GM18951 (cell line): ENCODE data around the gene DHX9.

Experiments
- POLR2A ChIP-seq: IDR thresholded peaks from 4 replicates; pipeline ENCODE4 v1.6.1; 2011; ENCODE audit warnings: mild to moderate bottlenecking; ENCODE audit not compliant: insufficient read length, insufficient read depth; ENCODE audit errors: extremely low read depth
- in situ Hi-C: fragments of 300-500 bp; cut with MboI; formaldehyde crosslinking; loops from one replicate; pipeline ENCODE4 v1.12.0; 2022; ENCODE audit warnings: low sequenced_read_pairs, mixed read lengths, inconsistent platforms; ENCODE audit not compliant: unreplicated experiment

Gene DHX9

GRCh38 chr1:182851825-182852224 lies 12.7 kb downstream of the DHX9 start:
- no peak for TF ChIP-seq POLR2A
- in situ Hi-C loops, result no loop called here

- TF ChIP-seq POLR2A, result no peak
- in situ Hi-C loops, result no loop called here
These were observed 16.8 kb downstream of the DHX9 start for GRCh38 chr1:182855911-182856310.

- TF ChIP-seq POLR2A, result no peak
- in situ Hi-C loops, result no loop called here
These were observed 18.1 kb downstream of the DHX9 start for GRCh38 chr1:182857212-182857611.

DNA sequence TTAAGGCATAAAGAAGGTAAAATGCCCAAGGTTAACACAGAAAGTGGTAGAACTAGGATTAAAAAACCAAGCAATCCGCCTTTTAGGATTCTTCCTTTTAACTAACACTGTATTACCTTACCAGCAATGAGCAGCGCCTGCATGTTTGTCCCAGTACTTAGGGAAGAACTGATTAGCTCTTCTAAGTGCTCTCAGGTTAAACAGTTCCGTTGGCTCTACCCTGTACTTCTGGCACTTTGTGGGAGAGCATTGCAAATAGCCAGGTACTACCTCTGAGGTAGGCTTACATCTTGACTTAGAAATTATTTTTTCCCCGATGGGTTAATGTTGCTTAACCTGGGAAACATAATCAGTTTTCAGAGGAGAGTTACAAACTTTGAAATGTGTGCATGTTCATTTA lies 21.5 kb downstream of the DHX9 start:
- TF ChIP-seq POLR2A, result no peak
- in situ Hi-C loops, result no loop called here

GRCh38 chr1:182861994-182862393 lies 22.8 kb downstream of the DHX9 start:
- in situ Hi-C loops, result no loop called here
- no peak for TF ChIP-seq POLR2A

GRCh38 chr1:182862827-182863226 lies 23.7 kb downstream of the DHX9 start:
- in situ Hi-C loops, result no loop called here
- TF ChIP-seq POLR2A, result no peak

DNA sequence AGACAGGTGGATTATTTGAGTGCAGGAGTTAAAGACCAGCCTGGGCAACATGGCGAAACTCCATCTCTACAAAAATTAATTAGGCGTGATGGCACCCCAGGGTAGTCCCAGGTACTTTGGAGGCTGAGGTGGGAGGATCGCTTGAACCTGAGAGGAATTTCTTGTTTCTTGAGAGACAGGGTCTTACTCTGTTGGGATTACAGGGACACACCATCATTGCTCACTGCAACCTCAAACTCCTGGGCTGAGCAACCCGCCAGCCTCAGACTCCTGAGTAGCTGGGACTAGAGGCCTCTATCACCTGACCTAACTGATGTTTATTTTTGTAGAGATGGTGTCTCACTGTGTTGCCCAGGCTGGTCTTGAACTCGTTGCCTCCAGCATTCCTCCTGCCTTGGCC lies 24.8 kb downstream of the DHX9 start:
- in situ Hi-C loops, result no loop called here
- TF ChIP-seq POLR2A, result no peak

DNA sequence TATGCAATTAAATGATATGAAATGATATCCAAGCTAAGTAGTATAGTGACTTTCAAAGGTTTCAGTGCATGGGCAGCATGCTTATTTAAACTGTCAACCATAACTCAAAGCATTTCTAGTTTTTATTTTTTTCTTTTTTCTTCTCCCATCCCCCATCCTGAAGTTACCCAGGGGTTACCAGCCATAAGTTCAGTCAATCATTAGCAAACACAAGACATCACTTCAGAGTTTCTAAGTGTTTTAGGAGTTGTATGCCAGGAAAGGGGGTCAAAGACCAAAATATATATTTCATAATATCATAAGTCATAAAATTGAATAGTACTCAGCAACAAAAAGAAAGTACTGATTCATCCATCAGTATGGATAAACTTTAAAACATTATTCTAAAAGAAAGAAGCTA lies 28.7 kb downstream of the DHX9 start:
- no peak for TF ChIP-seq POLR2A
- in situ Hi-C loops, result no loop called here

- in situ Hi-C loops, result no loop called here
- TF ChIP-seq POLR2A, result no peak
These were observed 30.1 kb downstream of the DHX9 start for GRCh38 chr1:182869241-182869666.

GRCh38 chr1:182872881-182873280 lies 33.7 kb downstream of the DHX9 start:
- in situ Hi-C loops, result no loop called here
- no peak for TF ChIP-seq POLR2A

DNA sequence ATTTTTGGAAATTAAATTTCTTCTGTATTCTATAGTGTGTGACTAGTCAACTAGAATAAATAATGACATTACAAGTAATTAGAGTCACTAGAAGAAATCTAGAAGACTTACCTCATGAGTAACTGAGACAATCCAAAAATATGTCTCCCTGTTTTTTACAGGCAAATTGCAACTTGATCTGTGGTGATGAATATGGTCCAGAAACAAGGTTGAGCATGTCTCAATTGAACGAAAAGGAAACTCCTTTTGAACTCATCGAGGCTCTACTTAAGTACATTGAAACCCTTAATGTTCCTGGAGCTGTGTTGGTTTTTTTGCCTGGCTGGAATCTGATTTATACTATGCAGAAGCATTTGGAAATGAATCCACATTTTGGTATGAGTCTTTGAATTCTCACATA lies 36.7 kb downstream of the DHX9 start:
- in situ Hi-C loops, result no loop called here
- no peak for TF ChIP-seq POLR2A

GRCh38 chr1:182877331-182877730 lies 38.2 kb downstream of the DHX9 start:
- no peak for TF ChIP-seq POLR2A
- in situ Hi-C loops, result no loop called here

DNA sequence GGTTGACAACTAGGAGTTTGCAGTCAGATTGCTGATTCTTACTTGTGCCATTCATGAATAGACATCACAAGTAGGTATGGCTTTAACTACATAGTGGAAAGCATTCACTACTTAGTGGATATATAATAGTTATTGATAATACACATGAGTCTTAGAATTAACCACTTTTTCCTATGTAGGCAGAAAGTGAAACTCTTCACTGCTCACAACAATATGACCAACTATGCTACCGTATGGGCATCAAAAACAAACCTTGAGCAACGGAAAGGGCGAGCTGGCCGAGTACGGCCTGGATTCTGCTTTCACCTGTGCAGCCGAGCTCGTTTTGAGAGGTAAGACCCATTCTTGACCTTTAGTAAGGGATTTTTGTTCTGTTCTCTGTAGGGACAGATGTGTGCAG lies 38.7 kb downstream of the DHX9 start:
- no peak for TF ChIP-seq POLR2A
- in situ Hi-C loops, result no loop called here

- no peak for TF ChIP-seq POLR2A
- in situ Hi-C loops, result no loop called here
These were observed 45.7 kb downstream of the DHX9 start for GRCh38 chr1:182884872-182885271.

- in situ Hi-C loops, result no loop called here
- TF ChIP-seq POLR2A, result no peak
These were observed 46.4 kb downstream of the DHX9 start for GRCh38 chr1:182885591-182885990.
